Activated CD8-positive, alpha-beta T cell treated with anti-CD3 and anti-CD28 coated beads for 36 hours (primary cell): ENCODE data around the gene ATG101. TPM values are rescaled to one million over a fixed set of nuclear protein-coding genes. Genes with fewer than 3 reads are reported as not detected.

Experiments
- ATAC-seq: fragments of 200-7000 bp; cut with Tn5 transposase; one replicate; pipeline ENCODE4 v1.10.0; 2021; ENCODE audit warnings: mild to moderate bottlenecking, moderate library complexity
- CTCF ChIA-PET: fragments of 350-600 bp; sonication (Branson Sonifier 250); formaldehyde crosslinking; loops from one replicate; lab custom pipeline; 2021; ENCODE audit warnings: antibody characterized with exemption; lab: Charles Lee
- POLR2A ChIA-PET: fragments of 350-600 bp; sonication (Branson Sonifier 250); formaldehyde crosslinking; loops from one replicate; lab custom pipeline; 2021; ENCODE audit warnings: antibody characterized with exemption; lab: Charles Lee
- DNase-seq: peaks from one replicate; pipeline ENCODE4 v3.0.0-alpha.2; 2020
- H3K27ac Mint-ChIP-seq: one replicate; pipeline ENCODE4 v1.8.0; 2021; ENCODE audit warnings: mild to moderate bottlenecking, mixed read lengths
- H3K27me3 Mint-ChIP-seq: one replicate; pipeline ENCODE4 v1.8.0; 2021; ENCODE audit warnings: mixed read lengths
- H3K36me3 Mint-ChIP-seq: one replicate; pipeline ENCODE4 v1.8.0; 2021; ENCODE audit warnings: low read depth, mixed read lengths
- H3K4me1 Mint-ChIP-seq: one replicate; pipeline ENCODE4 v1.8.0; 2021; ENCODE audit warnings: low read depth, mixed read lengths
- H3K4me3 Mint-ChIP-seq: one replicate; pipeline ENCODE4 v1.8.0; 2021; ENCODE audit warnings: mild to moderate bottlenecking, moderate library complexity, mixed read lengths
- H3K9me3 Mint-ChIP-seq: one replicate; pipeline ENCODE4 v1.8.0; 2021; ENCODE audit warnings: mixed read lengths
- intact Hi-C: fragments of 100-400 bp; cut with micrococcal nuclease; formaldehyde crosslinking; loops from one replicate; pipeline ENCODE4 v1.10.0; 2022
- total RNA-seq, 2 experiments: library from RNA; stranded (reverse); gene quantifications; one replicate each; pipeline ENCODE4 v1.2.3, GENCODE V29; 2021
- TF ChIP-seq, protein P1 (sequence below): fragments of 200-600 bp; IDR thresholded peaks from one replicate; pipeline ENCODE4 v1.8.0; 2022; ENCODE audit warnings: antibody characterized with exemption, mild to moderate bottlenecking

Gene ATG101
- total RNA-seq, 2 experiments from 2014 or later = 25.6 to 28.4 TPM

DNA sequence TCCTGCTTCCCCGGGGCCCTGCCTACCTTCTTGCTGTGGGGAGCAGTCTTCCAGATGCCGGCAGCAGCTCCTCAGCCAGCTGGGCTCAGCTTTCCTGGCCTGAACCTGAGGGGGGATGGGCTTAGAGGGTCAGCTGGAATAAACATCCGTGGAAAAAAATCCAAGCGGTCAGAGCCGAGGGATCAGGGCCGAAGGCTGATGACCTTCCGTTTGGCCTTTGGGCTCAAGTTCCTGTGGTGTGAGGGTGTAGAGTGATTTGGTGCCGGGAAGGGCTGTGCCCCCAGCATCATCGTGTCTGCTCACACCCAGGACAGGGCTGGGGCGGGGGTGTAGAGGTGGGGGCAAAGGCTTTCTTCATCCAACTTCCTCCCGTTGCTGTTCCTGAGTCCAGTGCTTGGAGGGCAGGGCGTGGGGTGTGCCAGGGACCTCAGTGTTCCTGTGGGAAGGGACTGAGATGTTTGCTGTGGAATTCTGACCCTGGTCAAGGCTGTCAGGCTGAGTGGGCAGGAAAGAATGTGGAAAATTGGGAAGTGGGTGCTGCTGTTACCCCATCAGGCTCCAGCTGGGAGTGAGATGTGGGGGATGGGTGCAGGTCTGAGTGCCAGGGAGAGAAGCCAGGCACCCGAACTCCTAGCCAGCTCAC, 12.4 kb downstream of the ATG101 start:
- TF ChIP-seq, protein P1, sequence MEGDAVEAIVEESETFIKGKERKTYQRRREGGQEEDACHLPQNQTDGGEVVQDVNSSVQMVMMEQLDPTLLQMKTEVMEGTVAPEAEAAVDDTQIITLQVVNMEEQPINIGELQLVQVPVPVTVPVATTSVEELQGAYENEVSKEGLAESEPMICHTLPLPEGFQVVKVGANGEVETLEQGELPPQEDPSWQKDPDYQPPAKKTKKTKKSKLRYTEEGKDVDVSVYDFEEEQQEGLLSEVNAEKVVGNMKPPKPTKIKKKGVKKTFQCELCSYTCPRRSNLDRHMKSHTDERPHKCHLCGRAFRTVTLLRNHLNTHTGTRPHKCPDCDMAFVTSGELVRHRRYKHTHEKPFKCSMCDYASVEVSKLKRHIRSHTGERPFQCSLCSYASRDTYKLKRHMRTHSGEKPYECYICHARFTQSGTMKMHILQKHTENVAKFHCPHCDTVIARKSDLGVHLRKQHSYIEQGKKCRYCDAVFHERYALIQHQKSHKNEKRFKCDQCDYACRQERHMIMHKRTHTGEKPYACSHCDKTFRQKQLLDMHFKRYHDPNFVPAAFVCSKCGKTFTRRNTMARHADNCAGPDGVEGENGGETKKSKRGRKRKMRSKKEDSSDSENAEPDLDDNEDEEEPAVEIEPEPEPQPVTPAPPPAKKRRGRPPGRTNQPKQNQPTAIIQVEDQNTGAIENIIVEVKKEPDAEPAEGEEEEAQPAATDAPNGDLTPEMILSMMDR = no peak
- H3K4me1 Mint-ChIP-seq = peaks cover 9% of the 10 kb centered on the region
- H3K27me3 Mint-ChIP-seq = peaks cover 2% of the 10 kb centered on the region
- peaks cover 9% of the 10 kb centered on the region for H3K36me3 Mint-ChIP-seq
- DNase-seq = no peak
- intact Hi-C loops = no loop called here
- no peak for ATAC-seq
- ChIA-PET CTCF (interaction anchor here (1.0 to 12.8 kb wide), 12 partner anchors 9 to 89 kb away, joined by 3 to 394 read pairs (median 6); partner anchors contain the start of gene ATG101), POLR2A (interaction anchor here (1.7 to 2.7 kb wide), 3 partner anchors 12 to 57 kb away, joined by 4 to 11 read pairs (median 9); partner anchors contain the start of genes ATG101 and NR4A1)
- H3K27ac Mint-ChIP-seq = no peak overlapping the region
- no peak overlapping the region for H3K4me3 Mint-ChIP-seq
- no peaks in the 10 kb centered on the region for H3K9me3 Mint-ChIP-seq

DNA sequence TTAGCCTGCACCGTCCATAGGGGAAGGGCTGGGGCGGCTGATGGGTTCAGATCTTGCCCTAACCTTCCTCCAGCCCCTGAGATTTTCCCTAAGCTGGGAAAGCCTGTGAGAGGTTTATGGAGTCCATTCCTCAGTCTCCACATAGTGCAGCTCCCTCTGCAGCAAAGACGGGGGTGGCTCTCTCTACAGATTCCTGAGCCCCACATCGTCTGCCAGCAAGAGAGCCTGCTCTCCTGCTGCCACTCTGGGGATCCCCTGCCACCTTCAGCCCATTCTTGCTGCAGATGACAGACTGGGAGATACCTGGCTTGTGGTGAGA, 12.8 kb downstream of the ATG101 start:
- CTCF ChIA-PET = interaction anchor here (0.6 to 12.8 kb wide), 18 partner anchors 9 to 89 kb away, joined by 3 to 394 read pairs (median 4); partner anchors contain the start of gene ATG101
- DNase-seq = no peak

DNA sequence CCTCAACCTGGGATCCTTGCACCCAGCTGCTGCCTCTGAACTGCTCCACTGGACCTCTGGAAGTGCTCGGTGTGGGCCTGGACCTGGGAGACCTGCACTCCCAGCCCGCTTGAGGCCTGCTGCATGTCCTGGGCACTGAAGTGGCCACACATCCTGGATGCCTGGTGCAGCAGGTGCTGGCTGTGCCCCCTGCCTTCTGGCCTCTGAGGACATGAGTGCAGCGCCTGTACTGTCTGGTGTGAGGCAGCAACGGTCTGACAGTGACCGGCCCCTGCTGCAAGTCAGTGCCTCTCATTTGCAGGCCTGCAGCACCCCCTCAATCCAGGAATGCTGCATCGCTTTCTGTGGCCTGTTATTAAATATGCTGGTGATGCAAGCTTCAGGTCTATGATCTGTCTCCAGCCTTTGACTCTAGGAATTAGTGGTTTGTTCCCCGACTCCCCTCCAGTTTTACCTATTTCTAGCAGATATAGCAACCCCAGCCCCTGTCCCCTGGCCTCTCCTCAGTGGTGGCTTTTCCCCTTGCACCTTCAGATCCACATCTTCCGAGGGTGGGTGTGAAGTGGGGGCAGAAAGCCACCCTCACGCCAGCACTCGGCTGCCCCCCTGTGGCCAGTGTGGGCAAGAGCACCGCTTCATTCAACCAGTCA, 13.3 kb downstream of the ATG101 start:
- Mint-ChIP-seq H3K4me1 (peaks cover 9% of the 10 kb centered on the region), H3K4me3 (no peak overlapping the region), H3K27me3 (peaks cover 8% of the 10 kb centered on the region), H3K27ac (no peak overlapping the region), H3K36me3 (peaks cover 2% of the 10 kb centered on the region), H3K9me3 (no peaks in the 10 kb centered on the region)
- ATAC-seq (peak; percentile 92), DNase-seq (peak; percentile 73)
- POLR2A ChIA-PET = interaction anchor here (2.2 to 2.7 kb wide), 2 partner anchors 13 to 58 kb away, joined by 9 to 11 read pairs; partner anchors contain the start of gene ATG101
- TF ChIP-seq, protein P1 = peak; percentile 97
- intact Hi-C loops = loop anchor here (1.0 kb wide), 1 partner anchor 58 kb away; no protein-coding TSS in a partner anchor
- CTCF ChIA-PET = interaction anchor here (0.6 to 12.8 kb wide), 18 partner anchors 9 to 90 kb away, joined by 3 to 394 read pairs (median 4); partner anchors contain the start of gene ATG101

More for the DNA sequence above, 12.8 kb downstream of the ATG101 start:
- H3K9me3 Mint-ChIP-seq = no peaks in the 10 kb centered on the region
- no peak for ATAC-seq
- TF ChIP-seq, protein P1 = no peak
- H3K4me3 Mint-ChIP-seq = no peak overlapping the region
- peaks cover 4% of the 10 kb centered on the region for H3K27me3 Mint-ChIP-seq
- intact Hi-C loops = no loop called here
- no peak overlapping the region for H3K27ac Mint-ChIP-seq
- H3K4me1 Mint-ChIP-seq = peaks cover 9% of the 10 kb centered on the region
- peaks cover 7% of the 10 kb centered on the region for H3K36me3 Mint-ChIP-seq
- POLR2A ChIA-PET = interaction anchor here (1.7 to 2.7 kb wide), 3 partner anchors 13 to 57 kb away, joined by 4 to 11 read pairs (median 9); partner anchors contain the start of genes ATG101 and NR4A1

DNA sequence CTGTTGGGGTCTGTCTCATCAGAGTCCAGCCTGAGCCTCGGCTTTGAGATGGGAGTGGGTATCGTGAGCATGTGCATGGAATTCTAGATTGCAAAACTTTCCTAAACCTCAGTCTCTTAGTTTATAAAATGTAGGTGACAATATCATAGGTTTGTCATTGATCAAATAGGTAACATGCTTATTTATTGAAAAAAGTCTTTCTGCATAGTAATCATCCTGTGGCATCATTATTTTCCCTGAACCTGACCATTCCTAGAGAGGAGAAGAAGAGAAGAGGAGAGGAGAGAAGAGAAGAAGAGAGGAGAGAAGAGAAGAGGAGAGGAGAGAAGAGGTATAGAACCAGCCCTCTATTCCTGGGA, 13.8 kb downstream of the ATG101 start:
- ChIA-PET CTCF (interaction anchor here (0.8 to 12.8 kb wide), 12 partner anchors 10 to 90 kb away, joined by 3 to 394 read pairs (median 4); partner anchors contain the start of gene NR4A1), POLR2A (interaction anchor here (2.7 kb wide), 1 partner anchor 58 kb away, joined by 11 read pairs; no protein-coding TSS in a partner anchor)
- DNase-seq (no peak), ATAC-seq (no peak)
- H3K27me3 Mint-ChIP-seq = peaks cover 12% of the 10 kb centered on the region
- peaks cover 9% of the 10 kb centered on the region for H3K4me1 Mint-ChIP-seq
- no peaks in the 10 kb centered on the region for H3K36me3 Mint-ChIP-seq
- H3K27ac Mint-ChIP-seq = no peak overlapping the region
- intact Hi-C loops = loop anchor here (1.0 kb wide), 1 partner anchor 58 kb away; no protein-coding TSS in a partner anchor
- H3K4me3 Mint-ChIP-seq = no peak overlapping the region
- TF ChIP-seq, protein P1 = peak; percentile 13
- H3K9me3 Mint-ChIP-seq = no peaks in the 10 kb centered on the region
